DMS 273 treated with DMSO at 0.1 percent for 48 hours (cell line): Measurements from ENCODE around the gene VHLL.
"Not testable (repeated sequence)": the region's sequence is repeated elsewhere in the genome, so short reads cannot be mapped to it uniquely, and the experiment has no call there.

Source experiments
- DNase-seq: peaks from one replicate; lab custom pipeline; 2025; lab: John Stamatoyannopoulos, UW

The VHLL gene

DNA sequence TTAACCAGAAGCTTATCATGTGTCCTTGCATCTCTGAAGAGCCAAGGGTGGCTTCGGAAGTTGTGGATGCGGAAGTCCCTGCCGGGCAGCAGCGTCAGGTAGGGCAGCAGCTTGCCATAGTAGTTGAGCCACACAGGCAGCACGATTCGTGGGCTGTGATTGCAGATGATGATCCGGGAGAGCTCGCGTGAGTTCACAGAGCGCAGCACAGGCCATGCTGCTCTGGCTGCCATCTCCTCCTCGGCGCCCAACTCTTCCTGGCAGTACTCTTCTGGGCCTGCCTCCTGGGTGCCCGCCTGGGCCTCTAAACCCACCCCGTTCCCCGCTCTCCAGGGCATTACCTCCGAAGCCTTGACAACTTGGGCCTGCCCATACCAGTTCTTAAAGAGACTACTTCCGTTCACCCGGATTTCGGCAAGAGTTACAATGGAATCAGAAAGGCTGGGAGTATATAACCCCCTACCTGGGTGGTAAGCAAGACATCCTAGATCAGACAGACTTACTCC is at the start of gene VHLL:
VHLL (minus strand) TSS at position 456 of the 506 bp plus-strand sequence; CDS start at position 338, 118 bp downstream.
- no peak for DNase-seq

DNA sequence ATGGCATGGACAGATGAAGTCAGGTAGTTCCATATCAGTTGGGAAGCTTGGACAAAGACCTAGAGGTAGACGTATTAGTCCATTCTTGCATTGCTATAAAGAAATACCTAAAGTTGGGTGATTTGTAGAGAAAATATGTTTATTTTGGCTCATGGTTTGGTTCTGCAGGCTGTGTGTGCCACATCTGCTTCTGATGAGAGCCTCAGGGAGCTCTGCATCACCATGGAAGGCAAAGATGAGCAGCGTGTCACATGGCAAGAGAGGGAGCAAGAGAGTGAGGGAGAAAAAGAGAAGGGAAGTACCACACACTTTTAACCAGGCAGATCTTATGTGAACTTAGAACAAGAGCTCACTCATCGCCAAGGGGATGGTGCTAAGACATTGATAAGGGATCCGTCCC is 48.2 kb upstream of the VHLL start:
- no peak for DNase-seq

DNA sequence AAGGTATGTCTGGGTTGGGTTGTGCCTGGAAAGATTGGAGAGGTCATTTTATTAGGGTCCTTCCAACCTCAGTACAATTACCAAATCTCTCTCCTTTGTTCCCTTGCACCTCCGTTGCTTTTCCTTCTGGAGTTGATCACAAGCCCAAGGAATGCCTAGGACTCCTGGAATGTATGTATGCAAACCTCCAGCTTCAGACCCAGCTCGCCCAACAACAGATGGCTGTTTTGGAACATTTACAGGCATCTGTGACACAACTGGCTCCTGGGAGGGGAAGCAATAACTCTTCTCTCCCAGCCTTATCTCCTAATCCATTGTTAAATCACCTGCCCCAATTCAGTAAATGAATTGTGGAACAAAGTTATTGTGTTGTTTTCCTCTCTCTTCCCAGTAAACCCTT is 47.5 kb upstream of the VHLL start:
- peak; percentile 23 for DNase-seq

DNA sequence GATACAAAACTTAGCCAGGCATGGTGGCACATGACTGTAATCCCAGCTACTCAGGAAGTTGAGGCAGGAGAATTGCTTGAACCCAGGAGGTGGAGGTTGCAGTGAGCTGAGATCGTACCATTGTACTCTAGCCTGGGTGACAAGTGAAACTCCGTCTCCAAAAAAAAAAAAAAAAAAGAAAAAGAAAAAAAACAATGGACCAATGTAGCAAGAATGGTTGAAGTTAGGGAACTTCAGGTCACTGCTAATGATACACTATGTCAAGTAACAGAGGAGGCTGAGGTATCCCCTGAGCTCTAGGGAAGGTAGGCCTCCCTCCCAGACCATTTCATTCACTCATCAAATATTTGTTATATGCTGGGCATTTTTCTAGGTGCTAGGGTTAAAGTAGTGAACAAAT is 46.9 kb upstream of the VHLL start:
- DNase-seq, result not testable (repeated sequence)

DNA sequence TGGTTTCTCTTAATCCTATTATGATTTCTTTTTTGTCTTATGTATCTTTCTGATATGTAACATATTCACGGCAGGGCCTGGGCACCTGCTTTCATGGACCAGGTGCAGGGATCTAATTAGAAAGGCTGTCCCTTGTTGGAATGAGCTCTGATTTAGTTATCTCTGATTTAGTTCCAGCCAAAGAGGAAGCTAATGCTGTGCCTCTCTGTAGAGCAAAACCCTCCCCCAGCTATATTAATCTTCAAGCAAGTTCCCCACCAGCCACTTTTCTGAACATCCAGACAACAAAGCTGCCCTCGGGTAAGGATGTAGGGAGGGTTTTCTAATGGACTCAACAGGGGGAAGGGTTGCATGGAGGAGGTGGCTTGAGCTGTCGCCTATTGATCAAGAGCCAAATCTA is 45.3 kb upstream of the VHLL start:
- no peak for DNase-seq

GRCh38 chr1:156342166-156342955 is 43.3 kb upstream of the VHLL start:
- no peak for DNase-seq

- peak; percentile 99 for DNase-seq
Observed at GRCh38 chr1:156338180-156338976, 39.3 kb upstream of the VHLL start, which contains the start of the genes CCT3 and TSACC. CCT3 (minus strand) TSS chr1:156338292; CDS start chr1:156338184, 108 bp downstream. TSACC (plus strand) TSS chr1:156338526; CDS start chr1:156339758, 1,232 bp downstream.

GRCh38 chr1:156337888-156338179 is 38.7 kb upstream of the VHLL start:
- DNase-seq, result no peak

GRCh38 chr1:156337052-156337887 is 38.2 kb upstream of the VHLL start:
- DNase-seq, result no peak

- no peak for DNase-seq
Observed at GRCh38 chr1:156336242-156336641, 37.1 kb upstream of the VHLL start.

GRCh38 chr1:156323179-156323578 is 24.1 kb upstream of the VHLL start:
- DNase-seq, result not testable (repeated sequence)

GRCh38 chr1:156320560-156320959 is 21.5 kb upstream of the VHLL start:
- no peak for DNase-seq

DNA sequence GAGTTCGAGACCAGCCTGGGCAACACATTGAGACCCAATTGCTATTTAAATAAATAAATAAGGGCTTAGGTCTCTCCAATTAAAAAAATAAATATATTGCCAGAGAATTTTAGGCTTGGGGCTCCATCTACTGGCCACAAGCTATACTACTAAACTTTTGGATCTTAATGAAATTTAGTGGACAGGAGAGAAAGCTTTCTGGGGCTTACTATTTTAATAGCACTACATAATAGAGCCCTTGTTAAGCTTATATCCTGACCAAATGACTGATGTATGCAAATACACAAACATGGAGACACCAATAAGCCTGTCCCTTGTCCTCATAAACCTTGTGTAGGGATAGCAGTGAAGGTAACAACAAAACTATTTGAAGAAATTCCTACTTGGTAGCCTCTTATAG is 20.6 kb upstream of the VHLL start:
- no peak for DNase-seq

- no peak for DNase-seq
Observed at GRCh38 chr1:156316909-156317308, 17.8 kb upstream of the VHLL start.

DNA sequence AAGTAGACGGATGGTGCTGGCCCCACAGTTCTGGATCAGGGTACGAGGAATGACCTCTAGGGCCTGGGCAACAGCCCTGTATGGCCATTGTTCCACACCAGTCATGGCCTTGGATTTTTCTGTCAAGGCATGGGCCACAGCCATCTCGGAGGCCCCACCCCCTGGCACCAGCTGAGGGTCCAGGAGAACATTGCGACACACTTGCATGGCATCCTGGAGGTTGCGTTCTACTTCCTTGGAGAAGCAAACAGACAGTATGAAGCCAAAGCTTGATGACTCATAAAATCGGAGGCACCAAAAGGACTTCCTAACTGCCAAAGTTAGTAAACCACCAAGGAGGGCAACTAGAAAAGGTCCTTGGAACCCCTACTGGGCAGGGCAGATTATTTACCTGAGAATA is 11.9 kb upstream of the VHLL start:
- no peak for DNase-seq

- no peak for DNase-seq
Observed at GRCh38 chr1:156308078-156308477, 9.0 kb upstream of the VHLL start.

- DNase-seq, result no peak
Observed at GRCh38 chr1:156305215-156305614, 6.1 kb upstream of the VHLL start.

DNA sequence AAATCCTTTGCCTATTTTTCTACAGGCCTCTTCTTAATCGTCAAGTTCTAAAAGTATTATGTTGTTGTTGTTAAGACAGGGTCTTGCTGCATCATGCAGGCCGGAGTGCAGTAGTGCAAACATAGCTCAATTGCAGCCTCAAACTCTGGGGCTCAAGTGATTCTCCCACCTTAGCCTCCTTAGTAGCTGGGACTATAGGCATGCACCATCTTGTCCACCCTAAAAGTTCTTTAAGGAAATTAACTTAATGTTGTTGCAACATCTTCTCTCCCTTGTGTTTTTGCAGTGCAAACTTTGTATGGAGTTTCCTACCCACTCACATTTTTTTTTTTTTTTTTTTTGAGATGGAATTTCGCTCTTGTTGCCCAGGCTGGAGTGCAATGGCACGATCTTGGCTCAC is 4.1 kb upstream of the VHLL start:
- no peak for DNase-seq

GRCh38 chr1:156295391-156295947 is 3.6 kb downstream of the VHLL start, which contains the start of gene GLMP:
GLMP (minus strand) TSS chr1:156295679; CDS start chr1:156295645, 34 bp downstream.
- peak; percentile 17 for DNase-seq

DNA sequence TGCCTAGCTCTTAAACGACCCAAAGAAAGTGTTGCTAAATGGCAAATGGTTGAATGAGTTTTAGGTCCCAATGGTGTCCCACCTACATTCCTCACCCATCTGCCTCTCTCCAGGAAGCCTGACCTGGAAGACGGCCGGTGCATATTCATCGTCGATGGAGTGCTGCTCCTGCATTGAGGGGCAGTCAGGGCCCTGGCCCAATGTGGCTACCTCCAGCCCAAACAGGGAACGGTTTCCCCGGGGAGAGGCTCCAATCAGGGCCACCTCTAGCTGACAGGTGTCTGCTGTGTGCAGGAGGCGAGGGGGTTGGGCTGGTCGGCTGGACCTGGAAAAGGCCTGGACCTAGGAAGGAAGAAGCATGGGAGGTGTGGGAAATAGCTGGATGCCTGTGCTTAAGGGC is 5.2 kb downstream of the VHLL start:
- DNase-seq, result no peak

- no peak for DNase-seq
Observed at GRCh38 chr1:156293098-156293434, 6.0 kb downstream of the VHLL start.
